ENCODE data around the gene COA3.

The COA3 gene

DNA sequence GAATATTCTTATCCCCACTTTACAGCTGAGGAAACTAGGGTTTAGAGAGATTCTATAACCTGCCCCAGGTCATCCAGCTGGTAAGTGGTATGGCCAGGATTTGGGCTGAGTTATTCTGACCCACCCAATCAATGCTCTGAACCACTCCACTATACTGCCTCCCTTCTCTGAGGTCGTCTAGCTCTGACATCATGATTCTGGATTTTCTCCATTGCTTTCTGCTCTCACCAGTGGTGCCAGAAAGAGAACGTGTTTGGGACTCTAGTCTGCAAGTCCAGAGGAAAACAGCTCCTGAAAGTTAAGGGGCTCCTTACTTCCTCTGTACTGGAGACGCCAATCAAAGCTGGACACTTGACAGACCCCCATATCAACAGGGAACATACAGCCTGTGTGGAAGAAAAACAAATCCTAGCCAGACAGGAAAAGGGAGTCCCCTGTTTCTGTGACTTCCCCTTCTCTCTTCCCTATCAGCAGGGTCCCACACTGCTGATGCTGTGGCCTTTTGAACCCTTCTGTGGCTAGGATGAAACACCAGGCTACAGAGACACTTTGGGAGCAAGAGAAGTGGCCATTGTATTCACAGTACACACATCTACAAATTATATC, 47.7 kb downstream of the COA3 start:
- ChIA-PET POLR2A (no interaction called here), CTCF (interaction anchor here (3.2 to 8.3 kb wide), 2 partner anchors 10 to 173 kb away, joined by 17 to 99 read pairs; partner anchors contain the start of genes PSMC3IP and RAMP2)
- no peak for DNase-seq (ENCODE audit: extremely low spot score)
- TF ChIP-seq, protein P1, sequence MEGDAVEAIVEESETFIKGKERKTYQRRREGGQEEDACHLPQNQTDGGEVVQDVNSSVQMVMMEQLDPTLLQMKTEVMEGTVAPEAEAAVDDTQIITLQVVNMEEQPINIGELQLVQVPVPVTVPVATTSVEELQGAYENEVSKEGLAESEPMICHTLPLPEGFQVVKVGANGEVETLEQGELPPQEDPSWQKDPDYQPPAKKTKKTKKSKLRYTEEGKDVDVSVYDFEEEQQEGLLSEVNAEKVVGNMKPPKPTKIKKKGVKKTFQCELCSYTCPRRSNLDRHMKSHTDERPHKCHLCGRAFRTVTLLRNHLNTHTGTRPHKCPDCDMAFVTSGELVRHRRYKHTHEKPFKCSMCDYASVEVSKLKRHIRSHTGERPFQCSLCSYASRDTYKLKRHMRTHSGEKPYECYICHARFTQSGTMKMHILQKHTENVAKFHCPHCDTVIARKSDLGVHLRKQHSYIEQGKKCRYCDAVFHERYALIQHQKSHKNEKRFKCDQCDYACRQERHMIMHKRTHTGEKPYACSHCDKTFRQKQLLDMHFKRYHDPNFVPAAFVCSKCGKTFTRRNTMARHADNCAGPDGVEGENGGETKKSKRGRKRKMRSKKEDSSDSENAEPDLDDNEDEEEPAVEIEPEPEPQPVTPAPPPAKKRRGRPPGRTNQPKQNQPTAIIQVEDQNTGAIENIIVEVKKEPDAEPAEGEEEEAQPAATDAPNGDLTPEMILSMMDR (IDR thresholded peaks at IDR 0.05; ENCODE audit: control extremely low read depth, extremely low read depth, low read depth, missing control alignments): no peak

DNA sequence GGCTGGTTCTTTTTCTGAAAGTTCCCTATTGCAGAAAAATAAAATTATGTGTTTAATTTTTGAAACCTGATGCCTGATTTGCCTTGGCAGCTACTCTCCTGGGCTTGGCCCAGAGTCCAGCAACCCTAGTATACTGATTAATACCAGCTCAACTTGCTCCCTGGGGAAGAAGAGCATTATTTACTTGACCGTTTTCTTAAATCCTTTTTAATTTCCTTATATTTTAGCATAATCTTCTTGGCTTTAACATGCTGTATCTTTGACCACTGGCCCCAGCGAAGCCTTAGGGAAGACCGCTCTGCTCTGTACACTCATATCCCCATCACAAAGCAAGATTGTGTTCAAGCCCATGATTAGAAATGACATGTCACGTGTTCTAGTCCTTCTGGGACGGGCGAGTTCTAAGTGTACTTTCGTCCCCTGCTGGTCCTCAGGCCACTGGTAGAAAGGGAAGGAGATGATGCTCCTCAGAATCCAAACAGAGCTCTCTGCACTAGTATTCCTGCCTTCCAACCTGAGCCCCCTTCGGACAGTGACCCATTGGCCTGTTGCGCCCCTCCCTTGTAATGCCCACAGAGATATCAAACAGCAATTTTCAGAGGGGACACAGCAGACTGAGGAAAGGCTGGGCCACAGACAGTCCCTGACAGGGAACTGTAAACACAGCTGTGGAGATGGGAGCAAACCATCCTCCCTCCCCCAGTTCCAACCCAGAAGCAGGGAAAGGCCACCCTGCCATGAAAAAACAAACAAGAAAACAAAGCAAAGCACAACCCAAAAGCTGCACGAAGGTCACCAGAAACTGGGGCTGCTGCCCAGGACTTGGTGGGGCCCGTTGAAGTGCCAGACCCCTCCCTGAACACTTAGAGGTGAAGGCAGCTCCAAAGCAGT, 49.4 kb downstream of the COA3 start:
- ChIA-PET CTCF (interaction anchor here (0.9 to 8.3 kb wide), 4 partner anchors 12 to 172 kb away, joined by 3 to 99 read pairs (median 11); partner anchors contain the start of genes PSMC3IP and RAMP2), POLR2A (interaction anchor here (0.6 to 0.7 kb wide), 2 partner anchors 144 to 150 kb away, joined by 5 to 7 read pairs; no protein-coding TSS in a partner anchor)
- TF ChIP-seq, protein P1 (IDR thresholded peaks at IDR 0.05; ENCODE audit: control extremely low read depth, extremely low read depth, low read depth, missing control alignments): no peak
- no peak for DNase-seq (ENCODE audit: extremely low spot score)

DNA sequence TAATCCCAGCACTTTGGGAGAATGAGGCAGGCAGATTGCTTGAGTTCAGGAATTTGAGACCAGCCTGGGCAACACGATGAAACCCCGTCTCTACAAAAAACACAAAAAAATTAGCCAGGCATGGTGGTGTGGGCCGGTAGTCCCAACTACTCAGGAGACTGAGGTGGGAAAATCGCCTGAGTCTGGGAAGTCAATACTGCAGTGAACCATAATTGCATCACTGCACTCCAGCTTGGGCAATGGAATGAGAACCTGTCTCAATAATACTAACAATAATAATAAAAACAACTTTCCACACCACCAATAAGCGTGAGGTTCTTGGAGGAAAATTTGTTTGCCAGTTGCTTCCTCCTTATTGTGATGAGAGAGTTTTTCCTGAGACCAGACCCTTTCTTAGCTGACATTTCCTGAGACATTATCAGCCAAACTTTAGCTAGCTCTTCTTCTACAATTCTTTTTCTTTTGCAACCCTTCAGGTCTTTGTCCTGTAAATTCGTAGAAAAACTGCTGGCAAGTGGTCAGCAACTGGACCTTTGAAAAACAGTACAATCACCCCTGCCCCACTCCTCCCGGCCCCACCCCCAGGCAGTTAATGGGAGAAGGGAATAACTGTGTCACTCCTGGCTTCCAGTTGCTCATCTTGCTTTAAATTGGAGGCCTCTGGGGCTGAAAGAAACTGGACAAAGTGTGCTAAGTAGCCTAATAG, 50.1 kb downstream of the COA3 start:
- CTCF ChIA-PET: interaction anchor here (1.3 to 8.3 kb wide), 4 partner anchors 13 to 276 kb away, joined by 3 to 99 read pairs (median 12); partner anchors contain the start of genes PSMC3IP and RAMP2
- no peak for DNase-seq (ENCODE audit: extremely low spot score)
- POLR2A ChIA-PET: no interaction called here
- TF ChIP-seq, protein P1 (IDR thresholded peaks at IDR 0.05; ENCODE audit: control extremely low read depth, extremely low read depth, low read depth, missing control alignments): no peak

Data from GM10248 (cell line).